Epithelial cell of proximal tubule (primary cell): ENCODE results near the gene PLN. TPM values are rescaled to one million over a fixed set of nuclear protein-coding genes. Genes with fewer than 3 reads are reported as not detected.

Experiments used
- DNase-seq: peaks from one replicate; pipeline ENCODE4 v3.0.0-alpha.2; 2011; ENCODE audit warnings: low read depth
- H3K4me3 ChIP-seq: 2 replicates; pipeline ENCODE4 v1.5.1; 2011; ENCODE audit warnings: low read depth, mild to moderate bottlenecking, low read length
- CTCF ChIP-seq: conservative IDR thresholded peaks from 2 replicates; pipeline ENCODE4 v1.5.1; 2012; ENCODE audit warnings: low read depth, mild to moderate bottlenecking, low read length
- total RNA-seq: library from RNA; depleted of rRNA; stranded (reverse); fragments of >200 nt; gene quantifications from 2 replicates; pipeline ENCODE4 v1.2.3, GENCODE V29; 2015

Gene PLN
- total RNA-seq, 1 donor from 2014 or later = not detected

- no peak for TF ChIP-seq CTCF
- no peak for DNase-seq
- no peak overlapping the region for H3K4me3 ChIP-seq
Measured at GRCh38 chr6:118546880-118547218, 1.2 kb upstream of the PLN start.

- TF ChIP-seq CTCF = no peak
- H3K4me3 ChIP-seq = no peak overlapping the region
Measured at GRCh38 chr6:118548613-118549012, 517 bp downstream of the PLN start.

GRCh38 chr6:118551063-118552053 lies 3.3 kb downstream of the PLN start:
- H3K4me3 ChIP-seq = no peak overlapping the region
- DNase-seq = no peak
- TF ChIP-seq CTCF = peak; percentile 71

More at GRCh38 chr6:118548613-118549012, 517 bp downstream of the PLN start:
- no peak for DNase-seq

- H3K4me3 ChIP-seq = no peak overlapping the region
- TF ChIP-seq CTCF = no peak
- no peak for DNase-seq
Measured at GRCh38 chr6:118553132-118553531, 5.0 kb downstream of the PLN start.

GRCh38 chr6:118554698-118555097 lies 6.6 kb downstream of the PLN start:
- DNase-seq = no peak
- TF ChIP-seq CTCF = no peak
- H3K4me3 ChIP-seq = no peak overlapping the region

- no peak for TF ChIP-seq CTCF
- H3K4me3 ChIP-seq = no peak overlapping the region
- no peak for DNase-seq
Measured at GRCh38 chr6:118558464-118559217, 10.5 kb downstream of the PLN start.
